ENCODE measurements around the gene MAD2L2.

- no peak for TF ChIP-seq CTCF (IDR thresholded peaks at IDR 0.05)
- no peak for TF ChIP-seq POLR2A (IDR thresholded peaks at IDR 0.05)
Observed at GRCh38 chr1:11671205-11671543, 9.8 kb downstream of the MAD2L2 start.
